GM12891 (cell line): ENCODE measurements around the gene MAML2.

ENCODE experiments used
- POLR2A ChIP-seq: IDR thresholded peaks from 2 replicates; pipeline ENCODE4 v1.6.1; 2011; ENCODE audit warnings: low read depth, low read length, control low read depth
- POLR2AphosphoS5 ChIP-seq: IDR thresholded peaks from 2 replicates; pipeline ENCODE4 v1.6.1; 2011; ENCODE audit warnings: low read depth, low read length, control low read depth
- SPI1 ChIP-seq: IDR thresholded peaks from 2 replicates; pipeline ENCODE4 v1.6.1; 2011; ENCODE audit warnings: low read depth, low read length, control low read depth

DNA sequence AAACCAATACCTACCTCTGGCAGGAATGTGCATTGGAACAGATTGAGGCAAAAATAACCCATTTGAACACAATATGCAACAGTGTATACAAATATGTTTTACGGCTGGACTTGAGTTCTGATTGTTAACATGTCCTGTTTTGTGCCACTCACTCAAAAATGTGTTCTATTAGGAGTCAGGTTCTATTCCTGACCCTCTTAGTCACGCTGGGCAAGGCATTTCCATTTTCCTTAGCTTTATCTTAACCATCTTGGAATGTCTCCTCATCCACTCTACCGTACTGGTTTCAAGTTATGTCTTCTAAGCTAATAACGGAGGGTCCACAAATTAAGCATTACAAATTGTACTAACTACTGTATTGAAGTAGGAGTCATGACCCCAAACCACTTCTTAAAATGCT is 78.6 kb downstream of the MAML2 start:
- TF ChIP-seq POLR2AphosphoS5 (no peak), POLR2A (no peak), SPI1 (no peak)
